H9 (cell line): ENCODE measurements around the gene TMCC3. TPM values are rescaled to one million over a fixed set of nuclear protein-coding genes. Genes with fewer than 3 reads are reported as not detected.
"Not testable (repeated sequence)": the region's sequence is repeated elsewhere in the genome, so short reads cannot be mapped to it uniquely, and the experiment has no call there.

Experiments used
- DNase-seq: peaks from one replicate; pipeline ENCODE4 v3.0.0-alpha.2; 2017
- H2AFZ ChIP-seq: one replicate; pipeline ENCODE4 v1.6.1; 2013; ENCODE audit warnings: mild to moderate bottlenecking, low read length, control low read depth, moderate library complexity
- H2AK5ac ChIP-seq: 2 replicates; pipeline ENCODE4 v1.6.1; 2013; ENCODE audit warnings: low read length, control low read depth, mixed read lengths; ENCODE audit not compliant: insufficient read length
- H2BK120ac ChIP-seq: one replicate; pipeline ENCODE4 v1.6.1; 2013; ENCODE audit warnings: low read depth, mild to moderate bottlenecking, low read length, control low read depth, inconsistent platforms; ENCODE audit not compliant: poor library complexity, severe bottlenecking
- H2BK12ac ChIP-seq: 2 replicates; pipeline ENCODE4 v1.6.1; 2013; ENCODE audit warnings: low read length, control low read depth, mixed read lengths, low read depth; ENCODE audit not compliant: insufficient read length
- H2BK15ac ChIP-seq: 2 replicates; pipeline ENCODE4 v1.6.1; 2013; ENCODE audit warnings: low read depth, low read length, control low read depth
- H2BK20ac ChIP-seq: one replicate; pipeline ENCODE4 v1.6.1; 2013; ENCODE audit warnings: low read depth, mild to moderate bottlenecking, low read length, control low read depth, inconsistent platforms; ENCODE audit not compliant: poor library complexity, severe bottlenecking
- H2BK5ac ChIP-seq: 2 replicates; pipeline ENCODE4 v1.6.1; 2013; ENCODE audit warnings: low read length, control low read depth, mixed read lengths; ENCODE audit not compliant: insufficient read length
- H3K14ac ChIP-seq: 2 replicates; pipeline ENCODE4 v1.6.1; 2013; ENCODE audit warnings: low read length, control low read depth; ENCODE audit not compliant: insufficient read depth
- H3K18ac ChIP-seq: 2 replicates; pipeline ENCODE4 v1.6.1; 2013; ENCODE audit warnings: low read depth, mild to moderate bottlenecking, mixed read lengths, low read length, control low read depth; ENCODE audit not compliant: insufficient read length
- H3K23ac ChIP-seq: 2 replicates; pipeline ENCODE4 v1.6.1; 2013; ENCODE audit warnings: low read length, control low read depth, mixed read lengths, low read depth; ENCODE audit not compliant: insufficient read length
- H3K23me2 ChIP-seq: 2 replicates; pipeline ENCODE4 v1.6.1; 2013; ENCODE audit warnings: low read depth, mild to moderate bottlenecking, mixed read lengths, low read length, control low read depth; ENCODE audit not compliant: insufficient read length, poor library complexity, severe bottlenecking
- H3K27ac ChIP-seq: 2 replicates; pipeline ENCODE4 v1.5.1; 2013; ENCODE audit warnings: low read length, control low read depth, mixed read lengths, low read depth; ENCODE audit not compliant: insufficient read length
- H3K27me3 ChIP-seq: 2 replicates; pipeline ENCODE4 v1.6.1; 2013; ENCODE audit warnings: low read length, control low read depth, inconsistent platforms; ENCODE audit not compliant: insufficient read depth
- H3K4ac ChIP-seq: 2 replicates; pipeline ENCODE4 v1.6.1; 2013; ENCODE audit warnings: low read depth, mild to moderate bottlenecking, control low read depth, inconsistent platforms, low read length, moderate library complexity
- H3K4me1 ChIP-seq: 2 replicates; pipeline ENCODE4 v1.6.1; 2013; ENCODE audit warnings: low read length, control low read depth, inconsistent platforms; ENCODE audit not compliant: insufficient read depth
- H3K4me2 ChIP-seq: 2 replicates; pipeline ENCODE4 v1.6.1; 2013; ENCODE audit warnings: low read length, control low read depth, mixed read lengths; ENCODE audit not compliant: insufficient read length, insufficient read depth
- H3K56ac ChIP-seq: 2 replicates; pipeline ENCODE4 v1.6.1; 2013; ENCODE audit warnings: low read depth, mild to moderate bottlenecking, mixed read lengths, low read length, control low read depth; ENCODE audit not compliant: insufficient read length
- H3K79me1 ChIP-seq: 2 replicates; pipeline ENCODE4 v1.6.1; 2013; ENCODE audit warnings: low read depth, mild to moderate bottlenecking, moderate library complexity, low read length, control low read depth, inconsistent platforms; ENCODE audit not compliant: insufficient read depth, poor library complexity, severe bottlenecking
- H3K79me2 ChIP-seq: 2 replicates; pipeline ENCODE4 v1.6.1; 2013; ENCODE audit warnings: low read length, control low read depth, inconsistent platforms; ENCODE audit not compliant: insufficient read depth
- H3K9ac ChIP-seq: 2 replicates; pipeline ENCODE4 v1.6.1; 2013; ENCODE audit warnings: low read length, control low read depth, mixed read lengths; ENCODE audit not compliant: insufficient read length; ENCODE audit errors: extremely low read depth
- H3K9me3 ChIP-seq: one replicate; pipeline ENCODE4 v1.6.1; 2013; ENCODE audit warnings: low read depth, low read length, inconsistent platforms; ENCODE audit not compliant: control insufficient read depth
- H3T11ph ChIP-seq: one replicate; pipeline ENCODE4 v1.6.1; 2013; ENCODE audit warnings: mild to moderate bottlenecking, low read length, control low read depth, inconsistent platforms
- H4K20me1 ChIP-seq: one replicate; pipeline ENCODE4 v1.6.1; 2013; ENCODE audit not compliant: control insufficient read depth, insufficient read length, insufficient read depth
- H4K5ac ChIP-seq: 2 replicates; pipeline ENCODE4 v1.6.1; 2013; ENCODE audit warnings: low read depth, mild to moderate bottlenecking, mixed read lengths, low read length, control low read depth; ENCODE audit not compliant: insufficient read length
- H4K8ac ChIP-seq: replicated peaks from 2 replicates; pipeline ENCODE4 v1.6.1; 2013; ENCODE audit warnings: low read length, control low read depth, mixed read lengths, low read depth; ENCODE audit not compliant: insufficient read length
- H4K91ac ChIP-seq: 2 replicates; pipeline ENCODE4 v1.6.1; 2013; ENCODE audit warnings: low read depth, mild to moderate bottlenecking, moderate library complexity, mixed read lengths, low read length, control low read depth; ENCODE audit not compliant: insufficient read length
- H3K27ac Mint-ChIP-seq, 3 experiments: 2 replicates in 2 of 3; 3 replicates in 1 of 3; pipeline ENCODE4 v1.8.0; 2020 to 2021; ENCODE audit warnings: mixed read lengths in 3 of 3, mild to moderate bottlenecking in 1 of 3, moderate library complexity in 1 of 3
- H3K27me3 Mint-ChIP-seq: 2 replicates; pipeline ENCODE4 v1.8.0; 2021; ENCODE audit warnings: low read depth, mild to moderate bottlenecking, moderate library complexity, mixed read lengths
- H3K36me3 Mint-ChIP-seq, 3 experiments: 2 replicates in 2 of 3; 3 replicates in 1 of 3; pipeline ENCODE4 v1.8.0; 2020 to 2021; ENCODE audit warnings: low read depth in 3 of 3, mixed read lengths in 3 of 3; ENCODE audit not compliant: insufficient read depth in 1 of 3
- H3K4me1 Mint-ChIP-seq, 2 experiments: 2 replicates each; pipeline ENCODE4 v1.8.0; 2020; ENCODE audit warnings: mixed read lengths in 2 of 2
- H3K4me3 Mint-ChIP-seq, 2 experiments: 2 replicates in 1 of 2; 3 replicates in 1 of 2; pipeline ENCODE4 v1.8.0; 2020 to 2021; ENCODE audit warnings: mild to moderate bottlenecking in 2 of 2, mixed read lengths in 2 of 2, moderate library complexity in 1 of 2
- H3K9me3 Mint-ChIP-seq, 2 experiments: 2 replicates in 1 of 2; 3 replicates in 1 of 2; pipeline ENCODE4 v1.8.0; 2020; ENCODE audit warnings: mild to moderate bottlenecking in 2 of 2, mixed read lengths in 2 of 2, moderate library complexity in 1 of 2
- WGBS: extraction: QIAGEN DNeasy Blood & Tissue Kit; methylation state at CpG from one replicate; pipeline ENCODE4 v1.1.7; 2013; ENCODE audit warnings: missing lambda C conversion rate, low lambda C conversion rate, mixed read lengths; ENCODE audit not compliant: insufficient read length; ENCODE audit errors: extremely low coverage; 5-methylcytosine and 5-hydroxymethylcytosine counted together
- total RNA-seq: library from RNA; stranded (reverse); gene quantifications from 2 replicates; pipeline ENCODE4 v1.2.1, GENCODE V29; 2021
- TF ChIP-seq, protein P1 (sequence below): fragments of 200-600 bp; sonication (generic); conservative IDR thresholded peaks from 3 replicates; pipeline ENCODE4 v1.8.0; 2021; ENCODE audit warnings: antibody characterized with exemption, mild to moderate bottlenecking

Gene TMCC3
- total RNA-seq, 1 experiment from 2014 or later, result 0.87 TPM

GRCh38 chr12:94602024-94602423 lies 48.3 kb downstream of the TMCC3 start:
- no peak overlapping the region for H3K27ac ChIP-seq
- TF ChIP-seq, protein P1, sequence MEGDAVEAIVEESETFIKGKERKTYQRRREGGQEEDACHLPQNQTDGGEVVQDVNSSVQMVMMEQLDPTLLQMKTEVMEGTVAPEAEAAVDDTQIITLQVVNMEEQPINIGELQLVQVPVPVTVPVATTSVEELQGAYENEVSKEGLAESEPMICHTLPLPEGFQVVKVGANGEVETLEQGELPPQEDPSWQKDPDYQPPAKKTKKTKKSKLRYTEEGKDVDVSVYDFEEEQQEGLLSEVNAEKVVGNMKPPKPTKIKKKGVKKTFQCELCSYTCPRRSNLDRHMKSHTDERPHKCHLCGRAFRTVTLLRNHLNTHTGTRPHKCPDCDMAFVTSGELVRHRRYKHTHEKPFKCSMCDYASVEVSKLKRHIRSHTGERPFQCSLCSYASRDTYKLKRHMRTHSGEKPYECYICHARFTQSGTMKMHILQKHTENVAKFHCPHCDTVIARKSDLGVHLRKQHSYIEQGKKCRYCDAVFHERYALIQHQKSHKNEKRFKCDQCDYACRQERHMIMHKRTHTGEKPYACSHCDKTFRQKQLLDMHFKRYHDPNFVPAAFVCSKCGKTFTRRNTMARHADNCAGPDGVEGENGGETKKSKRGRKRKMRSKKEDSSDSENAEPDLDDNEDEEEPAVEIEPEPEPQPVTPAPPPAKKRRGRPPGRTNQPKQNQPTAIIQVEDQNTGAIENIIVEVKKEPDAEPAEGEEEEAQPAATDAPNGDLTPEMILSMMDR, result no peak
- Mint-ChIP-seq H3K9me3 (peaks cover 10 to 17% of the 10 kb centered on the region in 2 experiments), H3K27ac (no peak overlapping the region), H3K27me3 (no peaks in the 10 kb centered on the region), H3K4me1 (no peaks in the 10 kb centered on the region), H3K36me3 (peaks cover 6 to 15% (median 7%) of the 10 kb centered on the region in 3 experiments), H3K4me3 (no peak overlapping the region)
- no peak overlapping the region for H3K4me2 ChIP-seq
- H4K8ac ChIP-seq, result no peak overlapping the region
- H2BK5ac ChIP-seq, result no peak overlapping the region
- WGBS, result no CpG with 5 or more reads among the region's 4 CpGs
- no peaks in the 10 kb centered on the region for H3K4me1 ChIP-seq
- no peak overlapping the region for H3K9ac ChIP-seq
- no peak overlapping the region for H2AFZ ChIP-seq
- no peaks in the 10 kb centered on the region for H3K9me3 ChIP-seq
- no peak overlapping the region for H2BK120ac ChIP-seq
- no peaks in the 10 kb centered on the region for H3K79me2 ChIP-seq
- no peak overlapping the region for H2BK15ac ChIP-seq
- no peak for DNase-seq
- no peak overlapping the region for H3K4ac ChIP-seq
- no peaks in the 10 kb centered on the region for H3K23me2 ChIP-seq
- H3K14ac ChIP-seq, result no peak overlapping the region
- no peak overlapping the region for H3K18ac ChIP-seq
- H3K27me3 ChIP-seq, result no peaks in the 10 kb centered on the region
- H4K5ac ChIP-seq, result no peak overlapping the region
- no peaks in the 10 kb centered on the region for H3K79me1 ChIP-seq
- no peak overlapping the region for H2BK20ac ChIP-seq
- no peak overlapping the region for H3T11ph ChIP-seq
- no peaks in the 10 kb centered on the region for H4K20me1 ChIP-seq
- no peak overlapping the region for H2BK12ac ChIP-seq
- H2AK5ac ChIP-seq, result no peak overlapping the region
- no peak overlapping the region for H3K23ac ChIP-seq
- no peak overlapping the region for H4K91ac ChIP-seq
- H3K56ac ChIP-seq, result no peak overlapping the region

DNA sequence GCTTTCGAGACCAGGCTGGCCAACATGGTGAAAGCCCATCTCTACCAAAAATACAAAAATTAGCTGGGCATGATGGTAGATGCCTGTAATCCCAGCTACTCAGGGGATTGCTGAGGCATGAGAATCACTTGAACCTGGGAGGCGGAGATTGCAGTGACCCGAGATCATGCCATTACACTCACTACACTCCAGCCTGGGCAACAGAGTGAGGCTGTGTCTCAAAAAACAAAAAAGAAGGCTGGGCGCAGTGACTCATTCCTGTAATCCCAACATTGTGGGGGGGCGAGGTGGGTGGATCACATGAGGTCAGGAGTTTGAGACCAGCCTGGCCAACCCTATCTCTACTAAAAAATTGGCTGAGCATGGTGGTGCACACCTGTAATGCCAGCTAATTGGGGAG lies 49.0 kb downstream of the TMCC3 start:
- not testable (repeated sequence) for H3K4me2 ChIP-seq, H3K9me3 Mint-ChIP-seq, H2BK12ac ChIP-seq, H3K18ac ChIP-seq, DNase-seq, H3K27me3 Mint-ChIP-seq, H4K20me1 ChIP-seq, H3K4me3 Mint-ChIP-seq, H3K36me3 Mint-ChIP-seq, H2AFZ ChIP-seq, H4K8ac ChIP-seq, H3K23me2 ChIP-seq, H3K27ac ChIP-seq, H2BK20ac ChIP-seq, H4K5ac ChIP-seq, H3K56ac ChIP-seq, H2BK15ac ChIP-seq, H3K4ac ChIP-seq, H3T11ph ChIP-seq, H3K4me1 Mint-ChIP-seq, H2AK5ac ChIP-seq, H3K79me2 ChIP-seq, H3K9me3 ChIP-seq, H3K23ac ChIP-seq, H3K14ac ChIP-seq, H3K9ac ChIP-seq, H2BK120ac ChIP-seq, H3K27ac Mint-ChIP-seq, H3K79me1 ChIP-seq, H3K27me3 ChIP-seq, H4K91ac ChIP-seq, H2BK5ac ChIP-seq, H3K4me1 ChIP-seq
- WGBS, result no CpG with 5 or more reads among the region's 5 CpGs
